DMS 273 (cell line): ENCODE data around the gene MTG1.

Source experiments
- DNase-seq: peaks from one replicate; lab custom pipeline; 2025; ENCODE audit not compliant: unreplicated experiment; lab: John Stamatoyannopoulos, UW

MTG1 gene

DNA sequence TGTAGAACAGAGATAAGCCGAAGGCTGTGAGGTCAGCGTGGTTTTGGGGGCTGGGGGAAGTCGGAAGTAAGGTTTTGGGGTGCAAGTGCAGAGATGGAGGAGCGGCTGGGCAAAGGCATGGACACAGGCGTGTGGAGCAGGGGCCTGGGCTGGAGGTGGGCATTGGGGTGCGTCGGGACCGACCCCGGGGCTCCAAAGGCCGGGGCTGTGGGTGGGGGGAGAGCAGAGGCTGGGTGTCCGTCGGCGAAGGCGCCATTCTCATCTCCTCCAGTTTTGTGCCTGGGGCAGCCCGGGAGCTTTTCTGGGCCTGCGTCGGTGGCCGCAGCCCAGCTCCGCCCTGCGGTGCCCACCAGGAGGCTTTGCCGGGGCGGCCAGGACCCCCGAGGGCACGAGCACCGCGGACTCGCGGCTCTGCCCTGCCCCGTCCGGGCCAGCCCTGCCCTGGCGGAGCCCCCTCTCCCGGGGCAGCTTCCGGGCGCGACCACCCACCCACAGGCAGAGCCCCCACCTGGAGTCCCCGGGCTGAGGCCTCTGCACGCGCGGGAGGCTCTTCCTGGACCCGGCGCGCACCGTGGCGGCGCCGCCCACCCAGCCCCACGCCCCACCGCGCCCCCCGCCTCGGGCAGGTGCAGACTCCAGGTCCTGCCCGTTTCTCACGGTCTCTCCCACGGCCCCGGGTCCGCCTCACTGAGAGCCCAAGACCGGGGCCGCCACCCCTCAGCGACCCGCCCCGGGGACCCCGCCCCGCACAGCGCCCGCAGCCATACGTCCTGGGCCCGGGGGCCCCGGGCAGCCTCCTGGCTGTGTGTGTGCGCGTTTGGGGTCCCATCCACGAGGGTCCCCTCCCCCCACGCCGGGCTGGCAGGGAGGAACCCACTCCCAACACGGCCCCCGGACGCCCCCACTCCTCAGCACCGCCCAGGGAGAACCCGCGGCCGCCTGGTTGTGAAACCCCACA is 52.1 kb downstream of the MTG1 start:
- DNase-seq, result no peak

DNA sequence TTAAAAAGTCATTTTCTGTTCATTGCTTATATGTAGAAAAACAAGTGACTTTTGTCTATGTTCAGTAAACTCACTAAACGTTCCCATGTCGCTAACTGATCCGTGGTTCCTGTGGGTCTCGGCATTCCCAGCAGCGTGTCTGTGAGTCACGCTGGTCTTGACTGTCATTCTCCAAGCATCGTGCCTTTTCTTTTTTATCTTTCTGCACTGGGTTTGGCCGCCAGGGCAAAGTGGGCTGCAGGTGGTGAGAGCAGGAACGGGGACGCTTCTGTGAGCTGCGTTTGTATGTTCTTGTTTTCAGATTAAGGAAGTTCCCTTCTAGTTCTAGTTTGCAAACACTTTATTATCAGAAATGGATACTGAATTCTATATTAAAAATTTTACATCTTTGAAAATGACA is 53.0 kb downstream of the MTG1 start:
- no peak for DNase-seq

DNA sequence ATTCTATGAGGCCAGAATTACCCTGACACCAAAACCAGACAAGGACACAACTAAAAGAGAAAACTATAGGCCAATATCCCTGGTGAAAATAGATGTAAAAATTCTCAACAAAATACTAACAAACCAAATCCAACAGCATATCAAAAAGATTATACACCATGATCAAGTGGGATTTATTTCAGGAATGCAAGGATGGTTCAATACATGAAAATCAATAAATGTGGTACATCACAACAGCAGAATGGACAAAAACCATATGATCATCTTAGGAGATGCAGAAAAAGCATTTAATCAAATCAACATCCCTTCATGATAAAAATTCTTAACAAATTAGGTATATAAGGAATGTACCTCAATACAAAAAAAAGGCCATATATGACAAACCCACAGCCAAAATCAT is 54.2 kb downstream of the MTG1 start:
- no peak for DNase-seq

DNA sequence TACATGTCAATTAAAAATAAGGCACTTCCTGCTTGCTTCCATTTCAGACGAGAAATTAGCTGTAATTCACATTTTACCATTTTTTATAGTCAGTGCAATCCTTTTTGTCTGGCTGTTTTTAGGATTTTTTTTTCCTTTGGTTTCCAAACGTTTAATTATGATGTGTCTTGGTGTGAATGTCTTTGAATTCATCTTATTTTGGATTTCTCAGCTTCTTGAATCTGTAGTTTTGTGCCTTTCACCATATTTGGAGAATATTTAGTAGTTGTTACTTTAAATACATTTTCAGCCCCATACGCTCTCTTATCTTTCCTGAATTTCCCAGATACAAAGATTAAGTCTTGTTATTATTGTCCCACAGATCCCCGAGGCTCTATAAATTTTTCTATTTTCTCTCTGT is 57.4 kb downstream of the MTG1 start:
- no peak for DNase-seq

DNA sequence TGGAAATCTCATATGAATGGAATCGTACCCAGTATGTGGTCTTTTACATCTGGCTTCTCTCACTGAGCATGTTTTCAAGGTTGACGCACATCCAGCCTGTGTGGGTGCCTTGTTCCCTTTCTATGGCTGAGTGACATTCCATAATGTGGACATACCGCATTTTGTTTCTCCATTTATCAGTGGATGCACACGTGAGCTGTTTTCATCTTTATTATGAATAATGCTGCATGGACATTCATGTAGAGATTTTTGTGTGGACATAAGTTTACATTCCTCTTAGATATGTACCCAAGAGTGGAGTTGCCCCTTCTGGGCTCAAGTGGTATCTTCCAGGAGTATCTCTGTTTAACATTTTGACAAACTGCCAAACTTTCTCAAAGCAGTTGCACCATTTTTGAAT is 58.5 kb downstream of the MTG1 start:
- DNase-seq, result no peak

DNA sequence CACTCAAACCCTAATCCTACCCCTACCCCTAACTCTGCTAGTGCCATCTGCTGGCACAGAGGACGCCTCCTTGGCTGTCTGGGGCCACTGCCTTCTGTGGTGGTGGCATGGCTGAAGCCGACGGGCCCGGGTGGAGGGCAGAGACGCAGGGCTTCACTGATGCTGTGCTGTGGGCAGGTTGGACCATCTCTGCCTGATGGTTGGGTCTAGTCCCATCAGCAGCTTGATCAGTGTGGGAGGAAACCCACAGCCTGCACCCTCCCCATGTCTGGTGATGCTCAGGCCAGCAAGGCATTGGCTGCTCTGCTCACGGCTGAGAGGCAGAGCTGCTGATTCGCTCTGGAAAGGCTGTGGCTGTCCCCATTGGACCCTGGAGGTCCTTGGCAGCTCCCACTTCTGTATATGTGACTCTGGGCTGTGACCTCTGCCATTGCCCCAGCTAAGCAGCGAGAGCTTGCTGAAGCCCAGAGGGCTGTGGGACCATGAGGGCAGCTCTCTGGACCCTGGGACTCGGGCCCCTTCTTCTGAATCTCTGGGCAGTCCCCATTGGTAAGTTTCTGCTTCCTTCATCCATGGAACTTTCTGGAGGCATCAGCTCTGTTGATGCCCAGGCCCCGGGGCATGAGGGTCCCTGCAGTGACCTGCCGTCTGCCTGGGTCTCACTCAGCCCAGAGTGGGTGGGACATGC is 59.7 kb downstream of the MTG1 start, which contains the start of gene SCART1:
Gene SCART1 (plus strand): TSS at position 430 of the 688 bp plus-strand sequence. CDS start 53 bp downstream, at position 483.
- DNase-seq, result no peak

DNA sequence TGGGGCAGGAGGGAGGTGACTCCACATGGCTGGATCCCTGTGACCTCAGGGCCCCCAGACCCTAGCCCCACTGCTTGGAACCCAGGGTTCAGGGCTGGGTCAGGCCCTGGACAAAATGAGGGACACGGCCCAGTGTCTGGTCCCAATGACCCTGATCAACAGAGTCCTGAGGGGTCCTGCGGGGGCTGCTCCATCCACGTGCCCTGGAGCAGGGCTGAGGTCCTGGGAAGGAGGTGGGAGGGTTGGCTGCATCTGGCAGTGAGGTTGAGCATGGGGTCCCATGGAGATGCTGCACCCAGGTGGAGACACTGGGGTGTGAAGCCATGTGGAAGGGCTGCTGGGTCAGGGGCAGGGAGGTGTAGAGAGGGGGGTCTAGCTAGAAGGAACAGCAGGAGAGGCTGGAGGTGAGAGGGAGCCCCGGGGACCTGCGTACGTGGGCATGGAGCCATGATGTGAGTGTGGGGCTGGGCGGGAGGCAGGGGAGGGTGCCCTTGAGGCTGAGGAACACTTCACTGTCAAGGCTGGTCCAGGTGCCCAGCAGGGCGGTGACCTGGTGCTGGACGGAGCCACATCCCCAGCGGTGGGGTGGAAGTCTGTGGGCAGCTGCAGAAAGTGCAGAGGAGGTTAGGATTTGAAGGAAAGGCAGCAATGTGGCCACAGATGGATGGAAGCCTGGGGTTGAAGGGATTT is 60.4 kb downstream of the MTG1 start:
- no peak for DNase-seq

DNA sequence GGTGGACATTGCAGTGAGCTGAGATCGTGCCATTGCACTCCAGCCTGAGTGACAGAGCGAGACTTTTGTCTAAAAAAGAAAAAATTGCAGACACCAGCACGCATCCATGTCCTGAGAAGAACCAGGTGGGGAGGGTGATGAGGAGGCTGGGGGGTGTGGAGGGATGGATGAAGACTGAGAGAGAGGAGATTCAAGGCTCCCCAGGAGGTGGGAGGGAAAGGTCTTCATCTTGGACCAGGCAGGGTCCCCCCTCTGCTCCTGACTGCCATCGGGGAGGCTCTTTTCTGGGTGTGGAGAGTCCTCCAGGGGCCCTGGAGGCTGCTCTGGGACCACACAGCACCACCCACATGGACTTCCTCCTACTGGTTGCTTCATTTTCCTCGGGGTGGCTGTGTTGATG is 61.2 kb downstream of the MTG1 start:
- DNase-seq, result no peak

DNA sequence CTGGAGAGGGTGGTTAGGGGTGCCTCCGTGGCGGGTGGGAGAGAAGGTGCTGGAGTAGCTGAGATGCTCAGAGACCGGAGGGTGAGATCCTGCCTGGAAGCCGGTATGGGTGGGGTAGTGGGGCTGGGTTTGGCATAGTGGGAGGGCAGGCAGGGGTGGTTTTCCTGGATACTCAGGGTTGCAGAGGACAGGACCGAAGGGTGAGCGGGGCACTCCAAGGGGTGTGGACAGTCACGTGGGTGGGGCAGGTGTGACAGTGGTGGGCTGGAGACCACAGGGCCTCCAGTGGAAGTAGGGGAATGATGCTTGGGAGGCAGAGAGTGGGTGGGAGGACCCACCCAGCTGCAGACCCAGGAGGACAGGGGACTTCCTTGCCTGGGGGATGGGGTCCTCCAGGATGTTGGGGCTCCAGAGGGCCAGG is 61.7 kb downstream of the MTG1 start:
- DNase-seq, result no peak

DNA sequence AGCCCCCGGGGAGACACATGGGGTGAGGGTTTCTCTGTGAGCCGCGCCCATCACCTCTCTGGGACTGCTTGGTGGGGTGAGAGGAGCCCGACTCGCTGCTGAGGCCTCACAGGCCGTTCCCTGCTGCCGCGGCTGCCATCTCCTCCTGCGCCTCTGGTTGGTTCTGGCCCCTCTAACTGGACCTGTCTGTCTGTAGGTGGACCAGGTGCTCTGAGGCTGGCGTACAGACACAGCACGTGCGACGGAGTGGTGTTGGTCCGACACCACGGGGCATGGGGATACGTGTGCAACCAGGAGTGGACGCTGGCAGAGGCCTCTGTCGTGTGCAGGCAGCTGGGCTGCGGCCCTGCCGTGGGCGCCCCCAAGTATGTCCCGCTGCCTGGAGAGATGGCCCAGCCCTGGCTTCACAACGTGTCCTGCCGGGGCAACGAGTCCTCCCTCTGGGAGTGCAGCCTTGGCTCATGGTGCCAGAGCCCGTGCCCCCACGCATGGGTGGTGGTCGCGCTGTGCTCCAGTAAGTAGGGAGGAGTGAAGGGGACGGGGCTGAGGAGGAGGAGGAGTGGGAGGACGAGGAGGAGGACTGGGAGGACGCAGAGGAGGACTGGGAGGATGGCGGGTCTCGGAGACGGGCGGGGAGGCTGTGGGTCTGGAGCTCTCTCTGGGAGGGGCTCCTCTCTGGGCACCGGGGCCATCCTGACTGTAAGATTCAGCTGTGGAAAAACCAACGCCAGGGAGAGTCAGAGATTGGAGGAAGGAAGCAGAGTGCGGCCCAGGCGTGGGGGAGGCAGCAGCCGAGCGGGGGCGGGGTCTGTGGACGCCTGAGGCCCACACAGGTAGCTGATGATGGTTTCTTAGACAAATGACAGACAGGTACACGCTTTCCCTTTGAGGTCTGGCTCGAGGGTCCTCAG is 62.3 kb downstream of the MTG1 start:
- no peak for DNase-seq

DNA sequence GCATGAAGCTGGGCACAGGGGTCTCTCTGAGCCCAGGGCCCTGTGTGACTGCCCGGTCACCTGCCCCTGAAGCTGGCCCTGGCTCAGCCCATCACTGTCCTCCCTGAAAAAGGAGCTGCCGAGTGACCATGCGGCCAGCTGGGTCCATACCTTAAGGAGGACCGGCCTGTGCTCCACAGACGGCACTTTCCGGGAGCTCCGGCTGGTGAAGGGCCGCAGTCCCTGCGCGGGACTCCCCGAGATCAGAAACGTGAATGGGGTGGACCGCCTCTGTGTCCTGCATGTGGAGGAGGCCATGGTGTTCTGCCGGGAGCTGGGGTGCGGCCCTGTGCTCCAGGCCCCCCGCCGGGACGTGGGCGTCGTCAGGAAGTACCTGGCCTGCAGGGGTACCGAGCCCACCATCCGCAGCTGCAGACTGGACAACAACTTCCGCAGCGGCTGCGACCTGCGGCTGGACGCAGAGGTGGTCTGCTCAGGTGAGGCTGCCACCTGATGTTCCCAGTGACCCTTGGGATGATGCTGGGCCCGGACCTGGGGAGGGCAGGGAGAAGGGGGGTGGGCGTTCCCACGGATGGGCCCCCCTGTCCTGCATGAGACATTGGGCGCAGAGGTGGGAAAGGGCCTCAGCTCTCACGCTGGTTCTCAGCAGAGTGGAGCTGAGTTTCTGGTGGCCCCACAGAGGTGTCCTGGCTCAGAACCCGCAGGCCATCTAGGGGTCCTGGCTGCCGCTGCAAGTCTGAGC is 63.3 kb downstream of the MTG1 start:
- DNase-seq, result no peak

DNA sequence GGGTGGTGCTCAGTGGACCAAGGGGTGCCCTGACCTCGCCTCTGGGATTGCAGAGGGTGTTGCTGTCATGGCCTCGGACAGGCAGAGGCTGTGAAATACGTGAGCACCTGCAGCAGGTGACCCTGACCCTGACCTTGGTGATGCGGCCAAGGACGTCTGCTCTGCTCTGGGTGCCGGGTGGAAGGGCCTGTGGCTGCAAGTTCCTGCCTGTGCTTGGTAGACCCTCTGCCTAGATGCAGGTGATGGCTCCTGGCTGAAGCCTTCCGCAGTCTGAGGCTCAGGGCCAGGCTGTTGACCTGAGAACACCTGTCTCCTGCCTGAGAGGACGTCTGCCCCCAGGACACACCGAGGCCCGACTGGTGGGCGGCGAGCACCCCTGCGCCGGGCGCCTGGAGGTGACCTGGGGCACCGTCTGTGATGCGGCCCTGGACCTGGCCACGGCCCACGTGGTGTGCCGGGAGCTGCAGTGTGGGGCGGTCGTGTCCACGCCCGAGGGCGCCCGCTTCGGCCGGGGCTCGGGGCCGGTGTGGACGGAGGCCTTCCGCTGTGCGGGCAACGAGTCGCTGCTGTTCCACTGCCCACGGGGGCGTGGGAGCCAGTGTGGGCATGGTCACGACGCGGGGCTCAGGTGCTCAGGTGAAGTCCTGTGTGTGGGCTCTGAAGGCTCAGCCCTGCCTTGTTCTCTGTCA is 64.2 kb downstream of the MTG1 start:
- DNase-seq, result no peak

DNA sequence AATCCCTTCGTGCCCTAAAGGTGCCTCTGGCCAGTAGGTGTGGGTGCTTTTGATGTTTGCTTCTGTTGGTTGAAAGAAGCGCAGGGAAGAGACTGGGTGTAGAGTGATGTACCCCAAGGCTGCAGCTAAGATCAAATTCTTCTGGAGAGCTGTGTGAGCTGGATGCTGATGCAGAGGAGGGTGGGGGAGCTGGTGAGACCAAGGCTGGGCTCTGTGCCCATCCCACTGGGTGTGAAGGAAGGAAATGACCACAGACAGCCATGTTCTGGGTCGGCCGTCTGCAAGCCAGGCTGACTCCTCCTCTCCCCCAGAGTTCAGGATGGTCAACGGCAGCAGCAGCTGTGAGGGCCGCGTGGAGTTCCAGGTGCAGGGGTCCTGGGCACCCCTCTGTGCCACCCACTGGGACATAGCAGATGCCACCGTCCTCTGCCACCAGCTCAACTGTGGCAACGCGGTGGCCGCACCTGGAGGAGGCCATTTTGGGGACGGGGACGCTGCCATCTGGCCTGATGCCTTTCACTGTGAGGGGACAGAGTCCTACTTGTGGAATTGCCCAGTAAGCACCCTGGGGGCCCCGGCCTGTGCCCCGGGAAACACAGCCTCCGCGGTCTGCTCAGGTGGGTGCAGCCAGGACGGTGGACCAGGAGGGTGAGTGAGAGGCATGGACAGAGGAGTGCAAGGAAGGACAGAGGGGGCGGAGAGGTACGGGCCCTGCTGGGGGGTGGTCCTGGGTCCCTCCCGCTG is 64.9 kb downstream of the MTG1 start:
- no peak for DNase-seq

DNA sequence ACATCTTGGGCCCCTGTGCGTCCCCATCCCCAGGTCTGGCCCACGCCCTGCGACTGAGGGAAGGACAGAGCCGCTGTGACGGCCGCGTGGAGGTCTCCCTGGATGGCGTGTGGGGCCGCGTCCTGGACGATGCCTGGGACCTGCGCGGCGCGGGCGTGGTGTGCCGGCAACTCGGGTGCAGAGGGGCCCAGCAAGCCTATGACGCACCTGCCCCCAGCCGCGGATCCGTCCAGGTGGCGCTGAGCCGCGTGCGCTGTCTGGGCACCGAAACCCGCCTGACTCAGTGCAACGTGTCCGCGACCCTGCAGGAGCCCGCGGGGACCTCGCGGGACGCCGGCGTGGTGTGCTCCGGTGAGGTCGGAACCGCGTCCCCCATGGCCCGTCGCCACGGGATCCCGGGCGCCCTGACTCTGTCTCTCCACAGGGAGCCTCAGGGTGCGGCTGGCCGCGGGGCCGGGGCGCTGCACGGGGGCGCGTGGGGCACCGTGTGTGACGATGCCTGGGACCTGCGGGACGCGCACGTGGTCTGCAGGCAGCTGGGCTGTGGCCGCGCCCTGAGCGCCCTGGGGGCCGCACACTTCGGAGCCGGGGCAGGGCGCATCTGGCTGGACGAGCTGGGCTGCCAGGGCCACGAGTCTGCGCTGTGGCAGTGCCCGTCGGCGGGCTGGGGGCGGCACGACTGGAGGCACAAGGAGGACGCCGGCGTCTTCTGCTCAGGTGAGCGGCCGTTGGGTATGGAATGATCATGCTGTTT is 65.7 kb downstream of the MTG1 start:
- no peak for DNase-seq

DNA sequence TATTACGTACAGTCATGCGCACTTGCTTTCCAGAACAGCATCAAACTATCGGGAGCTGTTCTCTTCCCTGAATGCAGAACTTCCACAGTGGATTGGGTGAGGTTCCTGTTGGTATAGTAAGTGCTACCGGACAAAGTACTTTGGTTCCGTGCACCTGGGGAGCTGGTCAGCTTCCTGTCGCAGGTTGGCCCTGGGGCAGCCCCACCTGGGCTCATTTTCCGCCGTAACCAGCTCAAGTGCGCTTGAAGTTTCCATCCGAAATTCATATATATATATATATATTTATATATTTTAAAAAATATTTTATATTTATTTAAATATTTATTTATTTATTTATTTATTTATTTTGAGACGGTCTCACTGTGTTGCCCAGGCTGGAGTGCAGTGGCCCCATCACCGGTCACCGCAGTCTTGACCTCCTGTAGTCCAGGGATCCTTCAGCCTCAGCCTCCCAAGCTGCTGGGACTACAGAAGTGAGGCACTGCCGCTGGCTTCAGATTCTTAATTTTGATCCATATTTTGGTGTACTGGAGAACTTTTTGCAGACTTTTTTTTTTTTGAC is 66.3 kb downstream of the MTG1 start:
- DNase-seq, result no peak

DNA sequence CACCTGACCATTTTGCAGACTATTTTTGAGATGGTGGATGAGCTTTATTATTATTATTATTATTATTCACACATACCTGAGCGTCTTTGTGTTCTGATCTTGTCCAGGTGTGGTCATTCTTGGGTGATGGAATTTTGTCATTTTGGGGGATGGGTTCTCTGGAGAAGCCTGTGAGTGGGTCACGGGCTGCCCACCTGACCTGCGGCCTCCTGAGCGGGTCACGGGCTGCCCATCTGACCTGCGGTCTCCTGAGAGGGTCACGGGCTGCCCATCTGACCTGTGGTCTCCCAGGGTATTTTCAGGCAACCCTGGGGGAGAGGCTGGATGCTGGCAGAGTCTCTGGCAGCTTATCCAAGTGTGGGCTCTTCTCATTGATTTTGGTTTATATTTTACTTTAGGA is 67.1 kb downstream of the MTG1 start:
- no peak for DNase-seq

DNA sequence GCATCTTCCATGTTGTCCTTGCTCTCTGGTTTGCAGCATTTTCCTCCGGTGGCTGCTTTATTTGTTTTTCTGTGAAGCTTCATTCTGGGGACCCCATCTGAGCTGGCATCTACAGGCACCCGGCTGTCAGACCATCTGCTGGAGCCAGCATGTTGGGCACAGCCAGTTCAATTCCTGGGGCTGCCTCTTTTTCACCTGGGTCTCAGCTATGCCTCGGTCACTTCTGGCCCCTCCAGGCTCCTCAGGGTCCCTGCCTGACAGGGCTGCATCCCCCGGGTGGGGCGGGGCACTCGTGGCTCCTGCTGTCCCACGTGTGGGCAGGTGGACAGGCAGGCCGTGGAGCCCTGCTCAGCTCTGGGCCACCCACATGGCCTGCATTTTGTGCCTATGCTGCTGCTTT is 67.9 kb downstream of the MTG1 start:
- no peak for DNase-seq
